AG04450 (cell line): ENCODE results near the gene PMEL. TPM values are rescaled to one million over a fixed set of nuclear protein-coding genes. Genes with fewer than 3 reads are reported as not detected.
"Not testable (repeated sequence)": the region's sequence is repeated elsewhere in the genome, so short reads cannot be mapped to it uniquely, and the experiment has no call there.

Experiments
- CTCF ChIA-PET: fragments of 300-600, 350-600 bp; formaldehyde crosslinking; extraction: SDS; loops from one replicate; lab custom pipeline; 2022; ENCODE audit warnings: antibody characterized with exemption, inconsistent platforms; lab: Charles Lee
- POLR2A ChIA-PET: fragments of 350-600 bp; formaldehyde crosslinking; extraction: SDS; loops from one replicate; lab custom pipeline; 2021; ENCODE audit warnings: antibody characterized with exemption, inconsistent platforms; lab: Yijun Ruan, JAX
- DNase-seq: peaks from one replicate; pipeline ENCODE4 v3.0.0-alpha.2; 2011; ENCODE audit warnings: low read depth, low spot score
- H3K27ac ChIP-seq: one replicate; pipeline ENCODE4 v1.5.1; 2012; ENCODE audit warnings: low read depth, low read length, control low read depth
- H3K27me3 ChIP-seq: one replicate; pipeline ENCODE4 v1.6.0; 2012; ENCODE audit warnings: low read length; ENCODE audit not compliant: control insufficient read depth, insufficient read depth
- H3K4me3 ChIP-seq: 2 replicates; pipeline ENCODE4 v1.5.1; 2011; ENCODE audit warnings: mild to moderate bottlenecking, low read depth, low read length, control low read depth
- H3K9me3 ChIP-seq: 2 replicates; pipeline ENCODE4 v1.5.1; 2012; ENCODE audit warnings: low read length; ENCODE audit not compliant: control insufficient read depth, insufficient read depth
- polyA plus RNA-seq: library from polyadenylated mRNA; depleted of rRNA; stranded (reverse); fragments of >200 nt; gene quantifications from 2 replicates; pipeline ENCODE4 v1.2.3, GENCODE V29; 2011
- TF ChIP-seq, protein P1 (sequence below): IDR thresholded peaks from 2 replicates; pipeline ENCODE4 v1.5.1; 2011; ENCODE audit warnings: low read depth, low read length, control low read depth, inconsistent platforms

PMEL gene
- polyA plus RNA-seq, 1 experiment = 1.6 TPM

DNA sequence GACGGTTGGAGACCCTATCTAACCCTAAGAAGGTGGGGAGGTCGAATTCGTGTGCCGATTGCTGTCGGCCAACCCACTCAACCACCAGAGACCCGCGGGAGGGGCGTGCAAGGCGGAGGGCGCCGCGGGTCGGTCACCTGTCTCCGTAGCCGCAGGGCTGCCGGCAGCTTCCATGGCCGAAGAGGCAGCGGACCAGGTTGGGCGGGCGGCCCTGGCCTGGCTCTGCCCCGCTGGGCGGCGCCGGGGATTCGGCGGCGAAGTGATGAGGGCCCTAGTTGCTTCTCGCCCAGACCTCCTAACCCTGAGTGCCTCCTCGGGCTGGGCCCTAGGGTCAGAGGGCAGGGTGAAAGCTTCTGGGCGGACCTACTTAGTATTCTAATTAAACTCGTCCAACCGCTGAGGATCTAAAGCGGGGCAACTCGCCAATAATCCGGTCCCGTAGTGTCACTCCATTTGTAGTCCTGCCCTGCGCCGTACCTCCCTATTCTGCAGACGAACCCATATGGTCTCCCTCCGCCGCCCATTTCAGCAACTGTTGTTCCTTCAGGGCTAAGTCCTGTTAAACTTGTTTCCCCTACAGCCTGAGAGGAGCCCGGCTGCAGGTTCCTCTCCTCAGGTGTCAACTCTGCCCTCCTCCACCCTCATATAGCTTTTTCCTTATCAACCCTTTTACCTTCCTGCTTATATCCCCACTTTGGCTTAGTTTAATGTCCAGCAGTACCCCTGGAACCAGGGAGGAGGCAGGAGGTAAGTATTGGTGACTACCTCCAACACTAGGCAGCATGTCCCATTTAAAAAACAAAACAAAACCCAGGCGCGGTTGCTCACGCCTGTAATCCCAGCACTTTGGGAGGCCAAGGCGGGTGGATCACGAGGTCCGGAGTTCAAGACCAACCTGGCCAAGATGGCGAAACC lies 38.0 kb downstream of the PMEL start, which contains the start of gene PYM1:
Gene PYM1 (minus strand): TSS at position 307 of the 915 bp plus-strand sequence. CDS start 133 bp downstream, at position 174.
- no peak for DNase-seq

DNA sequence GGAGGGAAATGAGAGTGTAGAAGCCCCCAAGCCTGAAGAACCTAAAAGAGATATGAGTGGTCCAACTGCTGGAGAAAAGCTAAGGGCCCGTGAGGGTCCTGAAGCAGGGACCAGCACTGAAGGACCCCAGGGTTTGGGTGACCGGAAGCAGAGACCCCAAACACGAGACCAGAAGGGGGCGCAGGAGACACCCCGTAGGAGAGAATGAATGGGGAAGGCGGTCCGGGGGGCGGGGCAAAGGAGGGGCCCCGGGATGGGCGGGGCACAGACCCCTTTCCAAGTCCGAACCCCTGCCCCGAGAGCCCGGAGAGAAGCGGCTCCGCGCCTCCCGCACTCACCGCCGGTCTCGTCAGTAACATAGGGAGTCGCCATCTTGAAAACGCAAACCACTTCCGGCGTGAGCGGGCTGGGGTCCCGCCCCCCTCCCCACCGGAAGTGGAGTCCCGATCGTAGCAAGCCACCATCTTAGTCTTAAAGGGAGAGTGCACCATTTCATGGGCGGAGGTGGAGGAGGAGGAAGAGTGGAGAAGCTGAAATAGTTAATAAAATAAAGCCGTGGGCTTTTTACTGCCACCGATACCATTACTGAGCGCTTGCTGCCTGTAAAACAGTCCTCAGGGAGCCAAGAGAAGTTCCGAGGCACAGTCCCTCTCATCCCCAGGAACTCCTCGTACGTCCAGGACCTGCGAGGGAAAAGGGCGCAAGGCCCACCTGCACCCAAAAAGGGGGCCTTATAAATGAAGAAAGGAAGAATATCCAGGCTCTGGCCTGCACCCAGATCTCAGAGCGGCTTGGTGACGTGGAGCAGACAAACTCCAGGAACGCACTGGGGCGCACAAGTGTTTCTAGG lies 38.9 kb downstream of the PMEL start:
- H3K27ac ChIP-seq = peak overlapping the region; percentile 93
- H3K27me3 ChIP-seq = no peaks in the 10 kb centered on the region
- peak overlapping the region; percentile 97 for H3K4me3 ChIP-seq
- peak; percentile 74 for DNase-seq
- H3K9me3 ChIP-seq = no peaks in the 10 kb centered on the region; the same call in 1 of the 2 replicates
- ChIA-PET CTCF (interaction anchor here (0.6 to 2.5 kb wide), 44 partner anchors 9 to 198 kb away, joined by 3 to 23 read pairs (median 4); partner anchors contain the start of genes DNAJC14, ORMDL2, RAB5B and SARNP), POLR2A (interaction anchor here (0.6 to 2.5 kb wide), 8 partner anchors 13 to 705 kb away, joined by 3 to 22 read pairs (median 3); partner anchors contain the start of genes DNAJC14 and RAB5B)
- TF ChIP-seq, protein P1, sequence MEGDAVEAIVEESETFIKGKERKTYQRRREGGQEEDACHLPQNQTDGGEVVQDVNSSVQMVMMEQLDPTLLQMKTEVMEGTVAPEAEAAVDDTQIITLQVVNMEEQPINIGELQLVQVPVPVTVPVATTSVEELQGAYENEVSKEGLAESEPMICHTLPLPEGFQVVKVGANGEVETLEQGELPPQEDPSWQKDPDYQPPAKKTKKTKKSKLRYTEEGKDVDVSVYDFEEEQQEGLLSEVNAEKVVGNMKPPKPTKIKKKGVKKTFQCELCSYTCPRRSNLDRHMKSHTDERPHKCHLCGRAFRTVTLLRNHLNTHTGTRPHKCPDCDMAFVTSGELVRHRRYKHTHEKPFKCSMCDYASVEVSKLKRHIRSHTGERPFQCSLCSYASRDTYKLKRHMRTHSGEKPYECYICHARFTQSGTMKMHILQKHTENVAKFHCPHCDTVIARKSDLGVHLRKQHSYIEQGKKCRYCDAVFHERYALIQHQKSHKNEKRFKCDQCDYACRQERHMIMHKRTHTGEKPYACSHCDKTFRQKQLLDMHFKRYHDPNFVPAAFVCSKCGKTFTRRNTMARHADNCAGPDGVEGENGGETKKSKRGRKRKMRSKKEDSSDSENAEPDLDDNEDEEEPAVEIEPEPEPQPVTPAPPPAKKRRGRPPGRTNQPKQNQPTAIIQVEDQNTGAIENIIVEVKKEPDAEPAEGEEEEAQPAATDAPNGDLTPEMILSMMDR = peak; percentile 86

More for the DNA sequence above, 38.0 kb downstream of the PMEL start, which contains the start of gene PYM1:
- TF ChIP-seq, protein P1 = no peak
- Histone ChIP-seq H3K4me3 (peak within 1 kb of the TSS; percentile 97), H3K9me3 (no peaks in the 10 kb centered on the region; the same call in 1 of the 2 replicates), H3K27ac (peak within 1 kb of the TSS; percentile 93), H3K27me3 (no peaks in the 10 kb centered on the region)
- ChIA-PET CTCF (interaction anchor here (0.6 to 2.5 kb wide), 18 partner anchors 11 to 198 kb away, joined by 3 to 23 read pairs (median 5); no protein-coding TSS in a partner anchor), POLR2A (interaction anchor here (0.5 to 2.5 kb wide), 8 partner anchors 13 to 704 kb away, joined by 3 to 22 read pairs (median 4); partner anchors contain the start of genes DNAJC14 and SARNP)

DNA sequence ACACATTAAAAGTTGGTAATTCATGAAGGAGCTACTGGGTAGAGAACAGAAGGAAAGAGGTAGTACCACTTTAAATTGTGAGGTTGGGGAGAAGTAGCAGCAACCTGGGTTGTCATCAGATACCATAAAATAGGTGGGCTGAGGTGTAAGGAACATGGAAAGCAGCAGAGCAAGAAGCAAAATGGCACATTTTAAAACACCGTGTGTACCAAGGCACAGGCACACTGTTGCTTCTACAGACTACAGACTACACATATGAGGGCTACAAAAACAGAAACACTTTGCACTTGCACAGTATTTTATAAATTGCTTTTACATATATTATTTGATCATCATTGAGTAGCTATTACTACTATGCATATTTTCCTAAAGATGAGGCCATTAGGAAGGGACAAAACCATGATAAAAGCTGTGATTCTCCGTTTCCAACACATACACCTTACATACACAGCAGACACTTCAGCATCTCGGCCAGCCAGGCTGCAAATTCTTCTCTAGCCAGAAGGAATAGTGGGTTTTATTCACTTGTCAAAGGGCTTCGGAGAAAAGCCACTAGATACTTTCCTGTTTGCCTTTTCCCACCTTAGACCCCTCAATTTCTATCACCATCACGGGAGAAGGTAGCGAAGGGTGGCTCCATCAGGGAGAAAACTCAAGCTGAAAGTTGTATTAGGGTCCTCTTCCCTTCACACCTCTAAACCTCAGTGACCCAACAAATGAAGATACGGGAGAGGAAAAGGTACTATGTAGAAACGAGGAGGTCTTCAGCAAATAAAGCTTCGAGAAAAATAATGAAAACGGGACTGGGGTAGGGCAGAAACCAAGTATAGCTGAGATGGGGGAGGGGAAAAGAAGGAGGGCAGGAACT lies 39.7 kb downstream of the PMEL start:
- TF ChIP-seq, protein P1 = no peak
- Histone ChIP-seq H3K27me3 (no peaks in the 10 kb centered on the region), H3K9me3 (no peaks in the 10 kb centered on the region; the same call in 1 of the 2 replicates), H3K4me3 (peak overlapping the region; percentile 97), H3K27ac (peak overlapping the region; percentile 93)
- no peak for DNase-seq
- ChIA-PET POLR2A (interaction anchor here (0.8 to 2.5 kb wide), 4 partner anchors 32 to 96 kb away, joined by 3 to 22 read pairs (median 3); partner anchors contain the start of genes DNAJC14 and RAB5B), CTCF (interaction anchor here (0.6 to 2.5 kb wide), 37 partner anchors 9 to 197 kb away, joined by 3 to 23 read pairs (median 4); partner anchors contain the start of genes DNAJC14, ORMDL2, RAB5B and SARNP)

DNA sequence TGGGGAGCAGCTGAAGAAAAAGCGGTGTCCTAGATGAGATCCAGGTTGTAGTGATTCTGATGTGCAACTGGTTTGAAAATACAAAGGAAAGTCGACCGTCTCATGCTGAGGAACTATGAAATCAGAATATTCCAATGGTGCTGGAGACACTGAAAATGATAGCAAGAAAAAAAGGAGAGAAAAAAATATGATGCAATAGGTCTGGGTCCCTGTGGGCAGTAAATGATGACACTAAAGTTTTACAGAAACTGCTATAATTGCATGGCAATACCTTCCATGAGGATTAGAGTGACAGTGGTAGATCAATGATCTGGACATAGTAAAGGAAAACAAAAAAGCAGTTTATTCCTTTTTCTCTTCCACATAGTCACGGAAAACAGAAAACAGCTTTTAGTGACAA lies 40.5 kb downstream of the PMEL start:
- H3K27me3 ChIP-seq = no peaks in the 10 kb centered on the region
- TF ChIP-seq, protein P1 = no peak
- no peak for DNase-seq
- ChIA-PET CTCF (interaction anchor here (0.9 to 2.5 kb wide), 16 partner anchors 8 to 187 kb away, joined by 3 to 23 read pairs (median 4); partner anchors contain the start of genes DNAJC14, ORMDL2, RAB5B and SARNP), POLR2A (no interaction called here)
- H3K4me3 ChIP-seq = peak overlapping the region; percentile 97
- no peaks in the 10 kb centered on the region; the same call in 1 of the 2 replicates for H3K9me3 ChIP-seq
- no peak overlapping the region for H3K27ac ChIP-seq

DNA sequence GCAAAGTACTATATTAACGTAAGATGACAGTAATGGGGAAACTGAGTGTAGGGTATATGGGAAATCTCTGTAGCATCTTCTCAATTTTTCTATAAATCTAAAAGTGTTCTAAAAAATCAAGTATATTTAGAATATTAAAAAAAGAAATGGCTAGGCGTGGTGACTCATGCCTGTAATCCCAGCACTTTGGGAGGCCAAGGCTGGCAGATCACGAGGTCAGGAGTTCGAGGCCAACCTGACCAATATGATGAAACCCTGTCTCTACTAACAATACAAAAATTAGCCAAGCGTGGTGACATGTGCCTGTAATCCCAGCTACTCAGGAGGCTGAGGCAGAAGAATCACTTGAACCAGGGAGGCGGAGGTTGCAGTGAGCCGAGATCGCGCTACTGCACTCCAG lies 42.2 kb downstream of the PMEL start:
- H3K27ac ChIP-seq, H3K9me3 ChIP-seq, DNase-seq, POLR2A ChIA-PET, H3K4me3 ChIP-seq, H3K27me3 ChIP-seq, CTCF ChIA-PET: not testable (repeated sequence)
